ENCODE results near the gene LIPC.

Gene LIPC
- total RNA-seq = 0.58 to 1.2 (median 0.87) reads per million in 3 donors

DNA sequence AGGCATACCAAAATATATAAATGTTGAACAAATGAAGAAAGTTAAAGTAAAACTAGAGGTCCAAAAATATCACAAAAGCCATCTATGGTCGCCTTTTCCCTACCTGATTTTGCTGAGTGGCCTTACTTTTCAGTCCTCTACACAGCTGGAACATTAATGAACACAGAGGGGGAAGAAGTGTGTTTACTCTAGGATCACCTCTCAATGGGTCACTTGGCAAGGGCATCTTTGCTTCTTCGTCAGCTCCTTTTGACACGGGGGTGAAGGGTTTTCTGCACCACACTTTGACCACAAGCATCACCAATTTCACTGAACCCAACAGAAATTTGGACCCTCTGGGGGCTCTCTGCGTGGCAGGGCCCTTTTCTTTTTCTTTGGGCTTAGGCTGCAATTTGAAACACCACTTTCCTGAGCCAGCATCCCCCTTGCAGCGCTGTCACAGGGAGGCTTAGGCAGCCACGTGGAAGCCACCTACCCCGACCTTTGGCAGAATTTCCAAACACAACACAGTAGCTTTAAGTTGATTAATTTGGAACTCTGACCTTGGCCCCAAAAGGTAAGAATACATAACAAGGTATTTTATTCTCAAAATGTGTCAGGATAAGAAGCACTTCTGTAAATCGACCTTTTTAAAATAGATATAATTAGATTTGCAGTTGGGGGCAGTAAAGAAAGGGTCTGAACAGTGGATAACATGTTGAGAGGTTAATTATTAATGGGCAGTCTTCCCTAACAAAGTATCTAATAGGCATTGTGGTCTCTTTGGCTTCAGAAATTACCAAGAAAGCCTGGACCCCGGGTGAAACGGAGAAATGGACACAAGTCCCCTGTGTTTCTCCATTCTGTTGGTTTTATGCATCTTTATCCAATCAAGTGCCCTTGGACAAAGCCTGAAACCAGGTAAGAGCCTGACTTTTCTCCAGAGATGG, at the start of gene LIPC:
LIPC (plus strand) TSS at position 771 of the 929 bp plus-strand sequence; CDS start at position 813, 42 bp downstream.
- no peak within 1 kb of the TSS for H3K4me3 ChIP-seq (ENCODE audit: insufficient read depth, low read depth, low read length, poor library complexity, severe bottlenecking)
- no peaks in the 10 kb centered on the region for H3K36me3 ChIP-seq (ENCODE audit: control insufficient read depth, insufficient read depth, low read length)
- DNase-seq = no peak
- no peaks in the 10 kb centered on the region for H3K27me3 ChIP-seq (replicated peaks; ENCODE audit: control insufficient read depth, insufficient read depth, low read length, poor library complexity, severe bottlenecking)
- no peak within 1 kb of the TSS for H3K27ac ChIP-seq (ENCODE audit: insufficient read depth, low read length, poor library complexity, severe bottlenecking)
- H3K4me1 ChIP-seq (ENCODE audit: control insufficient read depth, insufficient read depth, low read length, poor library complexity, severe bottlenecking) = no peaks in the 10 kb centered on the region
- no peaks in the 10 kb centered on the region for H3K9me3 ChIP-seq (ENCODE audit: control insufficient read depth, low read length)

DNA sequence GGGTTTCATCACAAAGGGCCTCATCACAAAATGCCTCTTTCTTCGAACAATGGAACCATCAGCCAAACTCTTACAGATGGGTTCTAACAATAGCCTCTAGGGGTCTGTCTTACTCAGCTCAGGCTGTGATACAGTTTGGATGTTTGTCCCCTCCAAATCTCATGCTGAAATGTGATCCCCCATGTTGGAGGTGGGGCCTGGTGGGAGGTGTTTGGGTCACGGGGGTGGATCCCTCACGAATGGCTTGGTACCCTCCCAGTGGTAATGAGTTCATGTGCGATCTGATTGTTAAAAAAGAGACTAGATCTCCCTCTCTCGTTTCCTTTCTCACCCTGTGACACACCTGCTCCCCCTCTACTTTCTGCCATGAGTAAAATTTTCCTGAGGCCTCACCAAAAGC, 47.9 kb upstream of the LIPC start:
- DNase-seq = no peak
- Histone ChIP-seq H3K9me3 (ENCODE audit: control insufficient read depth, low read length) (no peaks in the 10 kb centered on the region), H3K4me1 (ENCODE audit: control insufficient read depth, insufficient read depth, low read length, poor library complexity, severe bottlenecking) (no peaks in the 10 kb centered on the region), H3K36me3 (ENCODE audit: control insufficient read depth, insufficient read depth, low read length) (no peaks in the 10 kb centered on the region), H3K27me3 (replicated peaks; ENCODE audit: control insufficient read depth, insufficient read depth, low read length, poor library complexity, severe bottlenecking) (no peaks in the 10 kb centered on the region), H3K27ac (ENCODE audit: insufficient read depth, low read length, poor library complexity, severe bottlenecking) (no peak overlapping the region), H3K4me3 (ENCODE audit: insufficient read depth, low read depth, low read length, poor library complexity, severe bottlenecking) (no peak overlapping the region)

DNA sequence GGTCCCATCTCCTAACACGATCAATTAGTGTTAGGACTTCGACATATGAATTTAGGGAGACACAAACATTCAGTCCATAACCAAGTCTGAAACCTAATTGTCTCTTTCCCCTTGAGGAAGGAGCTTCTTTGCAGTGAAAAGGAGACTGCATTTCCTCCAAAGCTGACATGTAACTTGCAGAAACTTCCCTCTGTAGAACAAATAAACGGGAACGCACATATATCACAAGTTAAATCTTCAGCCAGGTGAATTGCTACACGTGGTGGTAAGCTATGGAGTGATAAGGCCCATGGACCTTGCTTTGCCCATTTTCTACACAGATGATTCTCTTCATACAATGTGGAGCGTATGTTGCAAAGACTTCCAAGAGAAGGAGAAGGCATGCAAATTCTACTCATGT, 47.1 kb upstream of the LIPC start:
- no peaks in the 10 kb centered on the region for H3K9me3 ChIP-seq (ENCODE audit: control insufficient read depth, low read length)
- H3K27me3 ChIP-seq (replicated peaks; ENCODE audit: control insufficient read depth, insufficient read depth, low read length, poor library complexity, severe bottlenecking) = no peaks in the 10 kb centered on the region
- H3K4me3 ChIP-seq (ENCODE audit: insufficient read depth, low read depth, low read length, poor library complexity, severe bottlenecking) = no peak overlapping the region
- H3K36me3 ChIP-seq (ENCODE audit: control insufficient read depth, insufficient read depth, low read length) = no peaks in the 10 kb centered on the region
- no peaks in the 10 kb centered on the region for H3K4me1 ChIP-seq (ENCODE audit: control insufficient read depth, insufficient read depth, low read length, poor library complexity, severe bottlenecking)
- DNase-seq = no peak
- no peak overlapping the region for H3K27ac ChIP-seq (ENCODE audit: insufficient read depth, low read length, poor library complexity, severe bottlenecking)

DNA sequence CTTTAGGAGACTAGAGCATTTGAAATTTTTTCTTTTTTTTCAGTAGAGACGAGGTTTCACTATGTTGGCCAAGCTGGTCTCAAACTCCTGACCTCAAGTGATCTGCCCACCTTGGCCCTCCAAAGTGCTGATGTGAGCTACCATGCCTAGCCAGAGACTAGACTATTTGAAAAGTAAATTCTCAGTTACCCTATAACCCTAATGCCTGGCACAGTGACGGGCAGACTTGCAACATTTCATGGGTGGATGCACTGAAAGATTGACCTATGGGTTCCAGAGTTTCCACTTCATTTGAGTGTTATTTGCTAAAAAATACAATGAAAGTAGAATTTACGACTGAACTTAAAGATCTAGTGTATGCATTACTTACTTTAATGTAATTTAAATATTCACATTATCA, 45.7 kb upstream of the LIPC start:
- H3K4me1 ChIP-seq (ENCODE audit: control insufficient read depth, insufficient read depth, low read length, poor library complexity, severe bottlenecking) = no peaks in the 10 kb centered on the region
- H3K9me3 ChIP-seq (ENCODE audit: control insufficient read depth, low read length) = no peaks in the 10 kb centered on the region
- H3K36me3 ChIP-seq (ENCODE audit: control insufficient read depth, insufficient read depth, low read length) = no peaks in the 10 kb centered on the region
- no peak overlapping the region for H3K27ac ChIP-seq (ENCODE audit: insufficient read depth, low read length, poor library complexity, severe bottlenecking)
- H3K27me3 ChIP-seq (replicated peaks; ENCODE audit: control insufficient read depth, insufficient read depth, low read length, poor library complexity, severe bottlenecking) = no peaks in the 10 kb centered on the region
- H3K4me3 ChIP-seq (ENCODE audit: insufficient read depth, low read depth, low read length, poor library complexity, severe bottlenecking) = no peak overlapping the region
- no peak for DNase-seq

DNA sequence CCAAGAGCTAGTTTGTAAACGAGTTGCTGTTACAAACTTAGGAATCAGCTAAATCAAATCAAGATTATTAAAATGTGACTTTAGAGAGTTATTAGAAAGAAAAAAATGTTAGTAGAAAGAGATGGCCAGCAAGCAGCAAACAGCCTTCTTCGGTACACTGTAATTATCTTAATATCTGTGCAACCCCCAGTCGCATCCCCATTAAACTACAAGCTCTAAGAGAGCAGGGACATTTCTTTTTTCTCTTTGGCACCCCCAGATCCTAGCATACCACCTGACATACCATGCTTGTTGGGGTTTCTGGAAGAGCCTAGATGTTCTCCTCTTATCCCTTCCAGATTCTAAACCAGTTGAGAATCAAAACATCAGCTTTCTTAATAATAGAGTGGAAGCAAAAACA, 45.1 kb upstream of the LIPC start:
- H3K27ac ChIP-seq (ENCODE audit: insufficient read depth, low read length, poor library complexity, severe bottlenecking) = no peak overlapping the region
- H3K4me1 ChIP-seq (ENCODE audit: control insufficient read depth, insufficient read depth, low read length, poor library complexity, severe bottlenecking) = no peaks in the 10 kb centered on the region
- no peaks in the 10 kb centered on the region for H3K27me3 ChIP-seq (replicated peaks; ENCODE audit: control insufficient read depth, insufficient read depth, low read length, poor library complexity, severe bottlenecking)
- no peaks in the 10 kb centered on the region for H3K36me3 ChIP-seq (ENCODE audit: control insufficient read depth, insufficient read depth, low read length)
- no peaks in the 10 kb centered on the region for H3K9me3 ChIP-seq (ENCODE audit: control insufficient read depth, low read length)
- no peak overlapping the region for H3K4me3 ChIP-seq (ENCODE audit: insufficient read depth, low read depth, low read length, poor library complexity, severe bottlenecking)
- no peak for DNase-seq

DNA sequence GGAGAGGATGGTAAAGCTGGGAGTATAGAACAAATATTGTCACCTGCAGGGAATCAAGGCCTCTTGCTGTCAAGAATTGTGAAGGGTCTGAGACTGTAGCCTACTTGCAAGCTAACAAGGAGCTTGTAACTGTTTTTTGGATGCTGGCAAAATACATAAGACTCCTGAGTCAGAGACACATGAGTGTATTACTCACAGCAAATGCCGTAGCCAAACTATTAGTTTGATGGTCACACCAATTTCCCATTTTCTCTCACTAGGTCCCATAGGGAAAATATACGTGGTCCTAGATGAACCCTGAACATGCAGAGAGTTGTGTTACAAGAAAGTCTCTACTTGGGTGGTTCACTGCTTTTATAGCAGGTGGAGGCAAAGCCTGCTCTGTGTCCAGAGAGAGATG, 44.7 kb upstream of the LIPC start:
- no peak overlapping the region for H3K27ac ChIP-seq (ENCODE audit: insufficient read depth, low read length, poor library complexity, severe bottlenecking)
- H3K9me3 ChIP-seq (ENCODE audit: control insufficient read depth, low read length) = no peaks in the 10 kb centered on the region
- no peak overlapping the region for H3K4me3 ChIP-seq (ENCODE audit: insufficient read depth, low read depth, low read length, poor library complexity, severe bottlenecking)
- H3K4me1 ChIP-seq (ENCODE audit: control insufficient read depth, insufficient read depth, low read length, poor library complexity, severe bottlenecking) = no peaks in the 10 kb centered on the region
- DNase-seq = no peak
- no peaks in the 10 kb centered on the region for H3K36me3 ChIP-seq (ENCODE audit: control insufficient read depth, insufficient read depth, low read length)
- H3K27me3 ChIP-seq (replicated peaks; ENCODE audit: control insufficient read depth, insufficient read depth, low read length, poor library complexity, severe bottlenecking) = no peaks in the 10 kb centered on the region

DNA sequence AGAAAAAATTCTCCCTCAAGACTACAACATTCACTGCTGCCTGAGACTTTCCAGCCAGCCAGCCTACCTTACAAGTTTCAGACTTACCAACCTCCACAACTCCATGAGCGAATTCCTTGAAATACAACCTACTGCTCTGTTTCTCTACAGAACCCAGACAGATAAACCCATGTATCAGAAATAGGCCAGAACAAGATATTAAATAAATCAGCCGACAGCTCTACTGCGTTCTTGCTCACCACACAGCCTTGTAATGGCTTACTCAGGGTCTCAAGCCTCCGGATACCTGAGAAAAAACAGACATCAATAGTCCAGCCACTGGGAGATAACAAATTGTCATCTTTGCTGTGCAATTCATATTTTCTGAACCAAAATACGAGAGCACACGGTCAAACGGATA, 43.6 kb upstream of the LIPC start:
- Histone ChIP-seq H3K9me3 (ENCODE audit: control insufficient read depth, low read length) (no peaks in the 10 kb centered on the region), H3K4me3 (ENCODE audit: insufficient read depth, low read depth, low read length, poor library complexity, severe bottlenecking) (no peak overlapping the region), H3K36me3 (ENCODE audit: control insufficient read depth, insufficient read depth, low read length) (no peaks in the 10 kb centered on the region), H3K27me3 (replicated peaks; ENCODE audit: control insufficient read depth, insufficient read depth, low read length, poor library complexity, severe bottlenecking) (no peaks in the 10 kb centered on the region), H3K4me1 (ENCODE audit: control insufficient read depth, insufficient read depth, low read length, poor library complexity, severe bottlenecking) (no peaks in the 10 kb centered on the region), H3K27ac (ENCODE audit: insufficient read depth, low read length, poor library complexity, severe bottlenecking) (no peak overlapping the region)
- DNase-seq = no peak

DNA sequence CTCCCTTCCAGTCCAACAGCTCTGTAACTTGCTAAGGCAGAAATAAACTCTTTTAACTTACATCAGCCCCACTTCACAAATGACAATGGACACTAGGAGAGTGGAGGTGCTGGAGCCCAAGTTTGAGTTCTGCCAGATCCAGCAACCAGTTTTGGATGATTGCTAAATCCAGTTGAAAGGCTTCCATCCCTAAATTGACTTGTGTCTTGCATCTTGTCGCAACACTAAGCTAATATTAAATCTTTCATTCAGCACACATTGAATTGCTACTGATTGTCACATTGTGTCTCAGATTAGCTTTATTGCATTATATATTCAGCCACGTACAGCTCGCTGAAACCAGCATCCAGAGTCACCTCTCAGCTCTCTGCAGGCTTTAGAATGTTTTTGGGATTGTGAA, 41.7 kb upstream of the LIPC start:
- Histone ChIP-seq H3K27ac (ENCODE audit: insufficient read depth, low read length, poor library complexity, severe bottlenecking) (no peak overlapping the region), H3K36me3 (ENCODE audit: control insufficient read depth, insufficient read depth, low read length) (no peaks in the 10 kb centered on the region), H3K4me1 (ENCODE audit: control insufficient read depth, insufficient read depth, low read length, poor library complexity, severe bottlenecking) (no peaks in the 10 kb centered on the region), H3K27me3 (replicated peaks; ENCODE audit: control insufficient read depth, insufficient read depth, low read length, poor library complexity, severe bottlenecking) (no peaks in the 10 kb centered on the region), H3K9me3 (ENCODE audit: control insufficient read depth, low read length) (no peaks in the 10 kb centered on the region), H3K4me3 (ENCODE audit: insufficient read depth, low read depth, low read length, poor library complexity, severe bottlenecking) (no peak overlapping the region)
- no peak for DNase-seq

DNA sequence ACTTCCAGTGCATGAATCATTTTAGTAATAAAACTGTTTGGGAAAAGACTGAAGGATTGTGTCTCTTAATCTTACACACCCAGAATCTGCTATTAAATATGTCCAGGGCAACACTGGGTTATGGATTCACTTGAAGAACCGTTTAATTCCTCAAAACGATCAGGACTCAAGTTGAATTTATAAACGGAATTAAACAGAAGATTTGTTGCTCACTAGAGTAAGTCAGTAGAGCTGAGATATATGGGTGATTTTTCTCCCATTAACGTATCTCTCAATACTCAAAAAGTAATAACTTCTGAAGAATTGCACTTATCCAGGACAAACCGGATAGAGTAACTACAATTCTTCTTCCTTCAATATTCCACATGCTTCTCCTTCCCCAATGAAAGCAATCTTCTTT, 41.1 kb upstream of the LIPC start:
- no peaks in the 10 kb centered on the region for H3K4me1 ChIP-seq (ENCODE audit: control insufficient read depth, insufficient read depth, low read length, poor library complexity, severe bottlenecking)

DNA sequence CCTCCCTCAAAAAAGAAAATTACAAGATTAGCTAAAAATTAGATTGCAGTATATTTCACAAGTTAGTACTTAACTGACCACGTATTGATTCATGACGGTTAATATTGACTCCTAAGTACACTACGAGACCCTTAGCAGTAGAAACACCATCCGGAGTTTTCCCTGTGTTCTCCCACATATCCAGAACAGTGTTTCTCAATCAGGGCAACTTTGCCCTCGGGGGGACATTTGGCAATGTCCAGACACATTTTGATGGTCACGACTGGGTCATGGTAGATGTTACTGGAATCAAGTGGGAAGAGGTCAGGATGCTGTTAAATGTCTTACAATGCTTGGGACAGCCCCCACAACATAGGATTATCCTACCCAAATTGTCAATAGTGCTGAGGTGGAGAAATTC, 40.7 kb upstream of the LIPC start:
- H3K36me3 ChIP-seq (ENCODE audit: control insufficient read depth, insufficient read depth, low read length) = no peaks in the 10 kb centered on the region
- no peak overlapping the region for H3K27ac ChIP-seq (ENCODE audit: insufficient read depth, low read length, poor library complexity, severe bottlenecking)
- no peak overlapping the region for H3K4me3 ChIP-seq (ENCODE audit: insufficient read depth, low read depth, low read length, poor library complexity, severe bottlenecking)
- DNase-seq = no peak
- no peaks in the 10 kb centered on the region for H3K4me1 ChIP-seq (ENCODE audit: control insufficient read depth, insufficient read depth, low read length, poor library complexity, severe bottlenecking)
- no peaks in the 10 kb centered on the region for H3K27me3 ChIP-seq (replicated peaks; ENCODE audit: control insufficient read depth, insufficient read depth, low read length, poor library complexity, severe bottlenecking)
- H3K9me3 ChIP-seq (ENCODE audit: control insufficient read depth, low read length) = no peaks in the 10 kb centered on the region

More for the DNA sequence above, 41.1 kb upstream of the LIPC start:
- Histone ChIP-seq H3K4me3 (ENCODE audit: insufficient read depth, low read depth, low read length, poor library complexity, severe bottlenecking) (no peak overlapping the region), H3K36me3 (ENCODE audit: control insufficient read depth, insufficient read depth, low read length) (no peaks in the 10 kb centered on the region), H3K9me3 (ENCODE audit: control insufficient read depth, low read length) (no peaks in the 10 kb centered on the region), H3K27me3 (replicated peaks; ENCODE audit: control insufficient read depth, insufficient read depth, low read length, poor library complexity, severe bottlenecking) (no peaks in the 10 kb centered on the region), H3K27ac (ENCODE audit: insufficient read depth, low read length, poor library complexity, severe bottlenecking) (no peak overlapping the region)
- DNase-seq = no peak

Measured in effector memory CD4-positive, alpha-beta T cell (primary cell).